Measurements from ENCODE around the gene NEMF.
A peak's percentile ranks its signal among the peaks of the same experiment; 100 is the strongest.
"Not testable (repeated sequence)": the region's sequence is repeated elsewhere in the genome, so short reads cannot be mapped to it uniquely, and the experiment has no call there.

Gene NEMF, protein sequence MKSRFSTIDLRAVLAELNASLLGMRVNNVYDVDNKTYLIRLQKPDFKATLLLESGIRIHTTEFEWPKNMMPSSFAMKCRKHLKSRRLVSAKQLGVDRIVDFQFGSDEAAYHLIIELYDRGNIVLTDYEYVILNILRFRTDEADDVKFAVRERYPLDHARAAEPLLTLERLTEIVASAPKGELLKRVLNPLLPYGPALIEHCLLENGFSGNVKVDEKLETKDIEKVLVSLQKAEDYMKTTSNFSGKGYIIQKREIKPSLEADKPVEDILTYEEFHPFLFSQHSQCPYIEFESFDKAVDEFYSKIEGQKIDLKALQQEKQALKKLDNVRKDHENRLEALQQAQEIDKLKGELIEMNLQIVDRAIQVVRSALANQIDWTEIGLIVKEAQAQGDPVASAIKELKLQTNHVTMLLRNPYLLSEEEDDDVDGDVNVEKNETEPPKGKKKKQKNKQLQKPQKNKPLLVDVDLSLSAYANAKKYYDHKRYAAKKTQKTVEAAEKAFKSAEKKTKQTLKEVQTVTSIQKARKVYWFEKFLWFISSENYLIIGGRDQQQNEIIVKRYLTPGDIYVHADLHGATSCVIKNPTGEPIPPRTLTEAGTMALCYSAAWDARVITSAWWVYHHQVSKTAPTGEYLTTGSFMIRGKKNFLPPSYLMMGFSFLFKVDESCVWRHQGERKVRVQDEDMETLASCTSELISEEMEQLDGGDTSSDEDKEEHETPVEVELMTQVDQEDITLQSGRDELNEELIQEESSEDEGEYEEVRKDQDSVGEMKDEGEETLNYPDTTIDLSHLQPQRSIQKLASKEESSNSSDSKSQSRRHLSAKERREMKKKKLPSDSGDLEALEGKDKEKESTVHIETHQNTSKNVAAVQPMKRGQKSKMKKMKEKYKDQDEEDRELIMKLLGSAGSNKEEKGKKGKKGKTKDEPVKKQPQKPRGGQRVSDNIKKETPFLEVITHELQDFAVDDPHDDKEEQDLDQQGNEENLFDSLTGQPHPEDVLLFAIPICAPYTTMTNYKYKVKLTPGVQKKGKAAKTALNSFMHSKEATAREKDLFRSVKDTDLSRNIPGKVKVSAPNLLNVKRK

DNA sequence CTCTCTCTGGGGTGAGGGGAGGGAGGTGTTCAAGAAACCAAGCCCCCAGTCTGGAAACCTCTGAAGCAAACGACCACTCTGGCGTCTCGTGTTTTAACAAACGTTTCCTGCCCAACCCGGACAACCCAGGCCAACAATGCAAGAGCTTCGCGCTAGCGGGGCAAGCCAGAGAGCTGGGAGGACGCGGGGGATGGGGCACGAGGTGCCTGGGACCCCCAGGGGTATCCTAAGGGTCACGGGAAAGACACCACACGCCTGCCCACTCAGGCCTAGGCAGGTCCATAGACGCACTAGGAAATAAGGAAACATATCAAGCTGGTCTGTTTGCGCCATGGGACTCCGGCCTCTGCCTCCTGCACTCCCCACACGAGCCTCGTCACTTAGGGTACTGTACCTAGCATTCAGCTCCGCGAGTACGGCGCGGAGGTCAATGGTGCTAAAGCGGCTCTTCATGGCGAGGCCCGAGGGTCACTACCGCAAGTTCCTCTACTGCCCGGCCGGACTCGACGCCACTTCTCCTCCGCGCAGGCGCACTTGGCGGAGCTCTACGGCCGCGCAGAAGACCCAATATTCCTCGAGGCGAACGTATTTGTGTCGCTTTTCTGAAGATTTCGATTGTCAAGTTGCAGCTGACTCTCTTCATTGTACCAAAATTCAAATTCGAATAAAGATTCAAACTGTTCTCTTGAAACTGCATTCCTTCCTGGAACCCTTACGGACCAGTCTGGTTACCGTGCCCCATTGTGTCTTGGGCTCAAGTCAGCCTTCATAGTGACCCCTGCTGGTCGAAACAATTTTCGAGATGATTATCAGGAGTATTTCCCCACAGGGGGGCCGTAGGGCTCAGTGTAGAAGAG, at the start of gene NEMF:
TSS of gene NEMF (minus strand) at position 488 of the 857 bp plus-strand sequence. CDS start at position 453, 35 bp downstream.
- H3K27ac ChIP-seq = peak within 1 kb of the TSS; percentile 89
- peaks cover 24% of the 10 kb centered on the region for H3K4me1 ChIP-seq
- TF ChIP-seq Cebpa-rat (IDR thresholded peaks at IDR 0.05) = no peak
- H4K20me1 ChIP-seq = peaks cover 34% of the 10 kb centered on the region; the same call in 1 of the 2 replicates
- no peaks in the 10 kb centered on the region for H3K9me3 ChIP-seq
- H3K9ac ChIP-seq = peak within 1 kb of the TSS; percentile 92
- H3K27me3 ChIP-seq = no peaks in the 10 kb centered on the region
- H3K4me2 ChIP-seq = peak within 1 kb of the TSS; percentile 78
- peak within 1 kb of the TSS; percentile 81 for H3K4me3 ChIP-seq
- peaks cover 36% of the 10 kb centered on the region for H3K36me3 ChIP-seq

DNA sequence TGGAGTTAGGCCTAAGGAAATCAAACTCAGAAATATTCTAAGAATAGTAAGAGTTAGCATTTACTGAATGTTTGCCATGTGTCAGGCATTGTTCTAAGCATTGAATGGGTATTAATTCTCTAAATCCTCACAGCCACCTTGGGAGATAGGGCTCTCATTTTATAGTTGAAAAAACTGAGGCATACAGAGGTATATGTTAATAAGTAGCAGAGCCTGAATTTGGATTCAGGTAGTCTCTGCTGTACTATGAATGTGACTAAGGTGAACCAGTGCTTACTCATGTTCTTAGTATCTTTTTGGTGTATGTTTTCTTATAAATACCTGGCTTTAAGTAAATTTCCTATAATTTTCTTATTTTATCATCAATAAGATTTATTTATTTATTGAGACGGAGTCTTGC, 48.4 kb upstream of the NEMF start:
- Histone ChIP-seq H3K9me3 (no peaks in the 10 kb centered on the region), H3K4me1 (peaks cover 32% of the 10 kb centered on the region), H3K36me3 (peaks cover under 1% of the 10 kb centered on the region; the same call in 1 of the 2 replicates), H3K27me3 (no peaks in the 10 kb centered on the region), H4K20me1 (peaks cover 28% of the 10 kb centered on the region), H3K27ac (no peak overlapping the region), H3K4me2 (no peak overlapping the region), H3K9ac (no peak overlapping the region), H3K4me3 (no peak overlapping the region)
- no peak for TF ChIP-seq Cebpa-rat (IDR thresholded peaks at IDR 0.05)

DNA sequence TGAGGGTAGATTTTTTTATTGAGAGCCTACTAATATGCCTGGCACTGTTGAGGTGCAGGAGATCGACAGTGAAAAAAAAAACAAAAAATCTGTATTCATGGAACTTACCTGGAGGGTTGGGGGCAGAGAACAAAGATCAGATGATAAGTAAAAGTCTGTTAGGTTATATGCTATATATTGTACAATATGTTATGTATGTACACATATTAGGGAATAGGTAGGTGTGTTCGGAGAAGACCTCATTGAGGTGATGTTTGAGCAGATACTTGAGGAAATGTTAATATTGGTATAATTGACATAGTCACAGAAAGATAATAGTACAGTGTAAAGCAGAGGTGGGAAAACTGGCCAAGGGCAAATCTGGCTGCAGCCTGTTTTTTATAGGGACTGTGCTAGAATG, 45.9 kb upstream of the NEMF start:
- Histone ChIP-seq H3K36me3 (peaks cover 22% of the 10 kb centered on the region; the same call in 1 of the 2 replicates), H3K4me3 (no peak overlapping the region), H3K4me1 (peaks cover 45% of the 10 kb centered on the region), H4K20me1 (peaks cover 53% of the 10 kb centered on the region), H3K27ac (no peak overlapping the region), H3K9ac (no peak overlapping the region), H3K27me3 (no peaks in the 10 kb centered on the region), H3K4me2 (no peak overlapping the region), H3K9me3 (no peaks in the 10 kb centered on the region)
- no peak for TF ChIP-seq Cebpa-rat (IDR thresholded peaks at IDR 0.05)

DNA sequence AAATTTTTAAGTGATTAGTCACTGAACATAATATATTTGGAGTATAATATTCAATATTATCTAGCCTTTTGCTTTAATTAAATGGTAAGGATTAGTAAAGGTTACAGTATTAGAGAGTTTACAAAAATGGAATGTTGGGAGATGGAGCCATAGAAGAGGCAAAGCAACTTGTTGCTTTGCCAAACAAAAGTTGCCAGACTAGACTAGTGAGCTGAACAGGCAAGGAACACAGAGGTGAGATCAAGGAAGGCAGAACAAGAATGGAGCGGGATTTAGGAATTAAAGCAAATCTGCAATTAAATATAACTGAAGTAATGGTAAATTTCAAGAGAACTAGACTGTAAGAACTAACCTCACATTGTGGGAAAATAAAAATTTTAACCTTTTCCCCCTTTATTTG, 45.4 kb upstream of the NEMF start:
- Histone ChIP-seq H3K9ac (no peak overlapping the region), H3K9me3 (no peaks in the 10 kb centered on the region), H4K20me1 (peaks cover 58% of the 10 kb centered on the region), H3K27ac (no peak overlapping the region), H3K27me3 (no peaks in the 10 kb centered on the region), H3K36me3 (peaks cover 22% of the 10 kb centered on the region; the same call in 1 of the 2 replicates), H3K4me3 (no peak overlapping the region), H3K4me2 (no peak overlapping the region), H3K4me1 (peaks cover 45% of the 10 kb centered on the region)
- TF ChIP-seq Cebpa-rat (IDR thresholded peaks at IDR 0.05) = no peak

DNA sequence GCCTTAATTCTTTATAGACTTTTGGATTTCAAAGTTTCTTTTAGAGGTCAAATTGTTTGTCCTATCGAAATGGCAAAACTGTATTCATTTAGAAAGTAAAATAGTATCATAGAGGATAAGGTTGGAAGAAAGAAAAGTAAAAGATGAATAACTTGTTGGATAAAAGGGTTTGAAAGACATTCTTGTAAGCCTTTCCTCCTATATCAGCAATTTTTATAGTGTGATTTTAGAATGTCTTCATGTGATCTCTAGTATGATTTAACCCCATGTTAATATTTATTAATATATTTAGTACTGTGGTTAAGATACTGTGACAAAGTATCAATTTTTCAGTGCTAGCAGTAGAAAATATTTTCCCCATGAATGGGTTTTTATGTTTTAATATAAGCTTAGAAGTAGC, 44.8 kb upstream of the NEMF start:
- Histone ChIP-seq H4K20me1 (peaks cover 58% of the 10 kb centered on the region), H3K4me3 (no peak overlapping the region), H3K27ac (no peak overlapping the region), H3K27me3 (no peaks in the 10 kb centered on the region), H3K9ac (no peak overlapping the region), H3K4me2 (peak overlapping the region; percentile 92), H3K9me3 (no peaks in the 10 kb centered on the region), H3K4me1 (peaks cover 45% of the 10 kb centered on the region), H3K36me3 (peaks cover 22% of the 10 kb centered on the region; the same call in 1 of the 2 replicates)
- TF ChIP-seq Cebpa-rat (IDR thresholded peaks at IDR 0.05) = no peak

DNA sequence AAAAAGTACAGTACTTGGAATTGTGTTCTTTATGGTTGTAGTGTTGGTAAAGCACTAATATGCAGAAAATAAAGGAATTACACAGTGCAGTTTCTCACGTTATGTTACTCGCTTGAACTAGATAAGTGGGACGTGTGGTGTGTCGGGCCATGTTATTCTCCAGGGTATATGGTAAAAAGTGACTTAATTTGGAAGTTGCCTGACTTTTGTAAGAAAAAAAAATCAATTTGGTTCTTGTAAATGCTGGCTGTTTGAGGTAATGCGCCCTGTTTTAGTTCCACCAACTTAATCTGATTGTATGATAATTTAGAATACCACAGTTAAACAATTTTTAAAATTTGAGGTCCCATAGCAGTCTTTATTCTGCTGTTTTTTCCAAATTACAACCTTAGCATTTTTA, 44.4 kb upstream of the NEMF start:
- Histone ChIP-seq H3K27me3 (no peaks in the 10 kb centered on the region), H3K4me3 (peak overlapping the region; percentile 88; the same call in 1 of the 2 replicates), H3K4me2 (peak overlapping the region; percentile 92), H4K20me1 (peaks cover 58% of the 10 kb centered on the region), H3K36me3 (peaks cover 22% of the 10 kb centered on the region; the same call in 1 of the 2 replicates), H3K4me1 (peaks cover 46% of the 10 kb centered on the region), H3K9me3 (no peaks in the 10 kb centered on the region), H3K27ac (no peak overlapping the region), H3K9ac (no peak overlapping the region)
- no peak for TF ChIP-seq Cebpa-rat (IDR thresholded peaks at IDR 0.05)

DNA sequence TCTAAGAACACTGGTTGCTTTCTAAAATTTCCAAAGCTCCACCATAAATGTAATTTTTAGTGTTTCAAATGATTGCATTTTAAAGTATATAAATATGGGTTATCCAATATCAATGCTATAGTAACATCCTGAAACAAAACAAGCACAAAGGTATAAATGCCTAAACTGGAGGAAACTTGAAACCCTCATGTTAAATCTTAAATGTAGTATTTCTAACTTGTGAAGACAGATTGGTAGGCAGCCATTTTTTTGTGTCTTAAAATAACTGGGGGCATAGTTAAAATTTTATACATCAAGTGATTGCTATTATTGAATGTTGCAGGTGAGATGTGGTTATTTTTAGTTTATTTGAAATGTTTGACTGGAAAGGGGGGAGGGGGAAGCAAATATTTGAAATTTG, 43.7 kb upstream of the NEMF start:
- not testable (repeated sequence) for H3K27me3 ChIP-seq, H3K27ac ChIP-seq, H3K9me3 ChIP-seq
- peak overlapping the region; percentile 92 for H3K4me2 ChIP-seq
- peak overlapping the region; percentile 88 for H3K4me3 ChIP-seq
- peaks cover 53% of the 10 kb centered on the region for H3K4me1 ChIP-seq
- peak overlapping the region; percentile 63; the same call in 1 of the 2 replicates for H3K9ac ChIP-seq
- H4K20me1 ChIP-seq = peaks cover 58% of the 10 kb centered on the region
- peaks cover 22% of the 10 kb centered on the region; the same call in 1 of the 2 replicates for H3K36me3 ChIP-seq

DNA sequence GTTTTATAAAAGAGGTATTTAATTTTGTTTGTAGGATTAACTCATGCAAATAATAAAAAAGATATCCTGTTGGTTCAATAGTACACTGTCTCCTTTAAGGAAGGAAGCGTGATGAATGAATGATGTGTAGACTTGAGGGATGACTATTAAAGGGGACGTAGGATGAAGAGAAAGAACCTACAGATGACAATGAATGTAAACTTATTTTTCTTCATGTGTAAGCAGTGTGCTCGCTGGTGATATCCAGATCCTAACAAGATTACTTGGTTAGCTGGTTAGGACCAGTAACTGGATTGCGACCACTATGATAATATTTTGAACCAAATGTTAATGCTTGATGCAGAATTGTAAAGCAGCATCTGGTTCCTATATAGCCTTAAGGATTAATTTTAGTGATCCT, 42.9 kb upstream of the NEMF start:
- Histone ChIP-seq H3K4me1 (peaks cover 56% of the 10 kb centered on the region), H4K20me1 (peaks cover 58% of the 10 kb centered on the region)

DNA sequence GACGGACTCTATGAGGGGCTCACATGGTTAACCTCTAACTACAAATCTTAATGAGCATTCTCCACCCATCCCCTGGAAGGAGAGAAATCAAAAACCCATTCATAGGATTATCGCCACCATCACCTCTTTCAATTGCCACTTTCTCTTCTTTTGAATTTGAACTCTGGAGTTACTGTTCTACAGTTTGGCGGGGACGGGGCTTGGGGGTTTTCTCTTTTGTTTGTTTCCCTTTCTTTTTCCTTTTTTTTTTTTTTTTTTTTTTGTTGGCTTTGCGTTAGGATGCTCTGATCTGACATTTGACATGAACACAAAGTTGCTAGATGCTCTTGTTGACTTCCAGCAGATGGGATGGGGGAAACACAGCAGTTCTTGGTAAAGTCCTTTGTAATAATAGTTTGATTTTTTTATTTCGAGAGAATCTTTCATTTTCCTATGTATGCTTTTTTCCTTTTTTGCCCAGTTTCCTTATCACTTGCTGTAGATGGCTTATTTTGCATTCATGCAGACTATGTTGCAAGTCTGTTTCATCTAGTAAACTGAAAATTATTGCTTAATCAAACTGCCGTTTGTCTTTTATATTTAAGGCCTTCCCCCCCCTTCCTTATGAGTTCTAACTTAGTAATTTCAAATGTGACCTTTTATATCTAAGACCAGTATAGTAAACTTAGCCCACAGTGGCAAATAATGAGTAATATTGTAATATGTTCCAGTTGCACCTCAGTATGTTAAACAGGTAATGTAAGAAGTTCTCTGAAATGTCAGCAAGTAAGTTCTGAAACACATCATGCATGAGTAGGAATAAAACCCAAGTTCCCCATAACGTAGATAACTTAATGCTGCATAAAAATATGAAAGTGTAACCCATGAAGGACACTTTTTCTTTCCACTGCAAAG, 41.9 kb upstream of the NEMF start:
- peak overlapping the region; percentile 98 for H3K9ac ChIP-seq
- H3K27ac ChIP-seq = peak overlapping the region; percentile 99
- peak overlapping the region; percentile 92 for H3K4me2 ChIP-seq
- not testable (repeated sequence) for H3K9me3 ChIP-seq, H3K27me3 ChIP-seq
- peaks cover 56% of the 10 kb centered on the region for H3K4me1 ChIP-seq
- peaks cover 58% of the 10 kb centered on the region for H4K20me1 ChIP-seq
- H3K4me3 ChIP-seq = peak overlapping the region; percentile 88
- H3K36me3 ChIP-seq = peaks cover 22% of the 10 kb centered on the region; the same call in 1 of the 2 replicates

More for the DNA sequence above, 42.9 kb upstream of the NEMF start:
- no peak overlapping the region for H3K27ac ChIP-seq
- no peak for TF ChIP-seq Cebpa-rat (IDR thresholded peaks at IDR 0.05)
- no peaks in the 10 kb centered on the region for H3K9me3 ChIP-seq
- H3K27me3 ChIP-seq = no peaks in the 10 kb centered on the region
- peak overlapping the region; percentile 63; the same call in 1 of the 2 replicates for H3K9ac ChIP-seq
- H3K36me3 ChIP-seq = peaks cover 22% of the 10 kb centered on the region; the same call in 1 of the 2 replicates
- H3K4me3 ChIP-seq = peak overlapping the region; percentile 88
- peak overlapping the region; percentile 92 for H3K4me2 ChIP-seq
